ENCODE data around the gene CBX2.

Gene CBX2

GRCh38 chr17:79829457-79829856 lies 51.5 kb downstream of the CBX2 start:
- no peak for DNase-seq (ENCODE audit: low spot score)

GRCh38 chr17:79830303-79830702 lies 52.4 kb downstream of the CBX2 start:
- no peak for DNase-seq (ENCODE audit: low spot score)

DNA sequence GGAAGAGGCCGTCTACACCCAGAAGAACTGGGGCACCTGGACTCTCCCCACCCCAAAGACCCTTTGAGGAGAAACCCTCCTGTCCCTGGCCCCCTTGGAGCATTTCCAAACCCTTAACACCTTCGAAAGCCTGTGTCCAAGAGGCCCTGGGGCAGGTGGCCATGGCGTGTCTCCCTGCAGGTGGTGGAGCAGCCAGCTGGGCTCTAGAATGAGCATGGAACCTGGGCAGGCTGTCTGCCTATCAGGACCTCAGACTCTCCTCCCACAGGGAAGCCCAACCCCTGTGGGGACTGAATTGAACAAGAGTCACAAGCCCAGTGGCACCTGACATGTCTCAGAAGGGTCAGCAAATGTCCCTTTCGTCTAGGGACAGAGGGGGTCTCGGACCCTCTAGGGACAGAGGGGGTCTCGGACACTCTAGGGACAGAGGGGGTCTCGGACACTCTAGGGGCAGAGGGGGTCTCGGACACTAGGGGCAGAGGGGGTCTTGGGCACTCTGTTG lies 52.9 kb downstream of the CBX2 start:
- no peak for DNase-seq (ENCODE audit: low spot score)

GRCh38 chr17:79831265-79832217 lies 53.6 kb downstream of the CBX2 start:
- no peak for DNase-seq (ENCODE audit: low spot score)

- DNase-seq (ENCODE audit: low spot score): no peak
Measured at GRCh38 chr17:79832218-79833109, 54.5 kb downstream of the CBX2 start.

DNA sequence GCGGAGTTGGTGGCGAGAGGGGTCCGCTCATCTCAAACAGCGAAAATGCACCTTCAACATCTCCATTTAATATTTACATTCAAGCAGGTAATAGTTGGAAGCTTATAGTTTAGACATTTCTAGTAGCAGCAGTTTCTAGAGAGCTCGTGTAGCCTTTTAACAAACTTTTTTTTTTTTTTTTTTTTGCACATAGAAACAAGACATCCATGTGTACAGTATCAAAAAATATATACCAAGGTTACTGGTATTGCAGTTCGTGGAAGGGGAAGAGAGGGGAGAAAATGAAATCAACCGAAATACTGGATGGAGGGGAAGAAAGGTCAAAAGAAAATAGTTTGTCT lies 55.1 kb downstream of the CBX2 start:
- DNase-seq (ENCODE audit: low spot score): no peak

DNA sequence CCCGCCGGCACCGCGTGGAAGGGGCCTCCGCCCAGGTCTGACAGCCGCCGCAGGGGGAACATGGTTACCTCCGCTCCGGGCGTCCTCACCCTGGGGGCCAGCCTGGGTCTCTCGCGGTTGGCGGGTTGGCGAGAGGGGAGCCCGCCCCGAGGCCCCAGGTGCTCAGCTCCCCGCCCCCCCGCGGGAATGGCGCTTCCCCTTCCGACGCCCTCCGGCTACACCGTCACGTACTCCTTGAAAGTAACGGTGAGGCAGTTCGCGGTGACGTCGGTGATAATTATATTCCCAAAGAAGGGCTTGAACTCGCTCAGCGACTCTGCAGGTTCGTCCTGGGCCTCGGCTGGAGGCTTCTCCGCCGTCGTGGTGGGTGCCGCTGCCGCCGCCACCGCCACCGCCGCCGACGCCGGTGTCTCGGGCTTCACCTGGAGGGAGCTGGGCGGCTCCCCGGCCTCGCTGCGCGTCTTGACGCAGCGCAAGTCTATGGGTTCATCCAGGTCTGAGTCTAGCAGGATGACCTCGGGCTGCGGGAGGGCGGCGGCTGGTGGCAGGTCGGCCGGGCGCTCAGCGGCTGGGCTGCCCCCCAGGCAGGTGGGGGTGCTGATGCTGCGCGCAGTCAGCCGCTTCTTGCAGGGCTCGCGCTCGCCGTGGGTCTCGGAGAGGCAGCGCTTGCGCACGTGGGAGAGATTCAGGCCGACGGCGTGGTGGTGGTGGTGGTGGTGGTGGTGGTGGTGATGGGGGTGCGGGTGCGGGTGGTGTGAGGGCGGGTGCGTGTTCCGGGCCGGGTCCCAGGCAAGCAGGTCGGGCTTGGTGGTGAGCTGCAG lies 56.0 kb downstream of the CBX2 start:
- DNase-seq (ENCODE audit: low spot score): no peak

GRCh38 chr17:79834565-79835469 lies 56.9 kb downstream of the CBX2 start:
- DNase-seq (ENCODE audit: low spot score): peak; percentile 35

DNA sequence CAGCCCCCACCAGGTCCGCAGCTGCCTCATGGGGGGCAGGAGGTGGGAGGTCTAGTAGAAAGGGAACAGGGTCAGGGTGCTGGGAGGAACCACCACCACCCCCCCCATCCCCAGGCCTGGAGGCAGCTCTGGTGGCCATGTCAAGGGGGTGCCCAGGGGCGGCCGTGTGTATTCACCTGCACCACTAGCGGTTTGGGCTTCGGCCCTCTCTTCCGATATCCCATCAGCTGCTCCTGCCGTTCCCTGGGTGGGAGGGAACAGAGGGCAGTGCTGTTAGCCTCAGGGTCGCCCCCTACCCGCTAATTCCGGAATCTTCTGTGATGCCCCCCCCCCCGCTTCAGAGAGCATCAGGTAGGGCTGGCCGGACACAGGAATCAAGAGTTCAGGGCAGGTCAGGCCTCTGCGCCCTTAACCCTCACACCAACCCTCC lies 57.5 kb downstream of the CBX2 start:
- no peak for DNase-seq (ENCODE audit: low spot score)

DNA sequence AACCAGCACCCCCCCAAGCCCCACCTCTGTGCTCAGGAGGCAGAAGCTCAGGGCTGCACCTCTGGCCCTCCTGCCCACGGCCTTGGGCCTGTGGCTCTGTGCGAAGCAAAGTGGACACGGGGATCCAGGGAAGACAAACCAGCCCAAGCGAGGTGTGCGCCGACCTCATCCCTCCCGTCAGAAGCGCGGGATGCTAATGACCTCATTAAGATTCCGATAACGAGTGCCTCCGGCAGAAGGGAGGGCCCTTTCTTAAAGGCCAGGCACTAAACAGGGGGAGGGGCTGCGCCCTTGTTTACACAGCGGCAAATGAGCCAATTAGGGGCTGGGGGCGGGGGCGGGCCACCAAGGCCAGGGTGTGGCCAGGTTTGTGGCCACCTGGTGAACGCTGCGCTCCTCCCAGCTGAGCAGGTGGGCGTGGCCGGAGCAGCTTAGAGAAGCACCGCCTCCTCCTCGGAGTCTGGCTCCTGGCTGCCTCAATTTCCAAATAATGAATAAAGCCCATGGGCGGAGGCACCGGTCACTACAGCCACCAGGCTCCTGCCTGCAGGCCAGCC lies 58.1 kb downstream of the CBX2 start:
- no peak for DNase-seq (ENCODE audit: low spot score)

GRCh38 chr17:79836510-79836971 lies 58.6 kb downstream of the CBX2 start:
- no peak for DNase-seq (ENCODE audit: low spot score)

DNA sequence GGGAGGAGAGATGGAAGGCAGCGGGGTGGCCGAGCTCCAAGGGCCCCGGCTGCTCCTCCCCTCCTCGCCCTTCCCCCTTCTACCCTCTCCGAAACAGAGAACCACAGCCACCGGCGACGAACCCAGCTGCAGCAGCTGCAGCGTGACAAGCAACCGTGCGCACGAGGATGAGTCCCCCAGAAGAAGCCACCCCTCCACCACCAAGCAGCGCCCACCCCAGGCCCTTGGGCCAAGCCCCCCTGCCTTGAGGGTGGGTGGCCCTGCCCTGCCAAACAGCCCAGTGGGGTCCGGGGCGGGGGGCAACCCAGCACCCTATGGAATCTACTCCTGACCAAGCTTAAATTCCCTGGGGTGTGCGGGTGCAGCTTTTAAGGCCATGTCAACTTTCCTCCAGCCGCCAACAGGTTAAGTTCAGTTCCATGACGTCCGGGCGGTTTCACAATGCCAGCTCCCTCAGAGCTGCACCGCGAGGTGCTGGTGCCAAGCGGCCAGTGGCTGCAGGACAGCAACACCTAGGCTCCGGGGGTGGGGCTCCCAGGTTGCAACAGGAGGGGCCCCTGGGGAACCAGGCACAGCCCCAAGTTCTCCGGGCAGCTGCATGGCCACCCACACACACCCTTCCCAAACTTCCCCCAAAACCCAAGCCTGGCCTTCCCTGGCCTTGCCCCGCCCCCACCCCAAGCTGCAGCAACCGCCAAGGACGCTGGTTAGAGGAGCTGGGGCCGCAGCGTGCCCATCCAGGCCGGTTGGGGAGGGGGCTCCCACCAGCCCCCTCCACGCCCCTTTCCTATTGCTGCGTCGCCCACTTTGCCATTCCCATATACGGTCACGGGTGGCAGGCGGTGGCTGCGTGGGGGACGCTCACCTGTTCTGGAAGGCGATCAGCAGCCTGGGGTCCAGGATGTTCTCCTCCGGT lies 59.3 kb downstream of the CBX2 start:
- DNase-seq (ENCODE audit: low spot score): peak; percentile 27

Measured in CD4-positive, alpha-beta T cell treated with Interleukin-15 for 4 hours (primary cell).